ENCODE measurements around the gene OR5T3.
"Not testable (repeated sequence)": the region's sequence is repeated elsewhere in the genome, so short reads cannot be mapped to it uniquely, and the experiment has no call there.

OR5T3 gene

GRCh38 chr11:56251954-56252353 lies at the start of gene OR5T3:
Gene OR5T3, plus strand, starts transcription at chr11:56252254. Its CDS starts 0 bp downstream, at chr11:56252254.
- no peak for DNase-seq (ENCODE audit: low read depth, low spot score)
- H3K27ac ChIP-seq: no peak within 1 kb of the TSS

GRCh38 chr11:56207790-56208189 lies 44.3 kb upstream of the OR5T3 start:
- no peak overlapping the region for H3K27ac ChIP-seq
- no peak for DNase-seq (ENCODE audit: low read depth, low spot score)

GRCh38 chr11:56214537-56214936 lies 37.5 kb upstream of the OR5T3 start:
- DNase-seq (ENCODE audit: low read depth, low spot score): no peak
- H3K27ac ChIP-seq: no peak overlapping the region

GRCh38 chr11:56219735-56220134 lies 32.3 kb upstream of the OR5T3 start:
- not testable (repeated sequence) for H3K27ac ChIP-seq; DNase-seq (ENCODE audit: low read depth, low spot score)

- H3K27ac ChIP-seq: no peak within 1 kb of the TSS
- no peak for DNase-seq (ENCODE audit: low read depth, low spot score)
Measured at GRCh38 chr11:56234155-56234554, 17.9 kb upstream of the OR5T3 start, which contains the start of gene OR5T2. Gene OR5T2, minus strand, starts transcription at chr11:56234255. Its CDS starts 1,193 bp downstream, at chr11:56233062.

GRCh38 chr11:56271092-56271491 lies 19.0 kb downstream of the OR5T3 start:
- no peak for DNase-seq (ENCODE audit: low read depth, low spot score)
- H3K27ac ChIP-seq: no peak overlapping the region

GRCh38 chr11:56273854-56274253 lies 21.8 kb downstream of the OR5T3 start, which contains the start of gene OR5T1:
Gene OR5T1, plus strand, starts transcription at chr11:56274154. Its CDS starts 1,485 bp downstream, at chr11:56275639.
- no peak for DNase-seq (ENCODE audit: low read depth, low spot score)
- H3K27ac ChIP-seq: no peak within 1 kb of the TSS

GRCh38 chr11:56292154-56292553 lies 40.1 kb downstream of the OR5T3 start, which contains the start of gene OR8H1:
Gene OR8H1, minus strand, starts transcription at chr11:56292254. Its CDS starts 1,192 bp downstream, at chr11:56291062.
- no peak for DNase-seq (ENCODE audit: low read depth, low spot score)
- H3K27ac ChIP-seq: no peak within 1 kb of the TSS

GRCh38 chr11:56296898-56297297 lies 44.8 kb downstream of the OR5T3 start:
- no peak overlapping the region for H3K27ac ChIP-seq
- DNase-seq (ENCODE audit: low read depth, low spot score): no peak
